HepG2 (cell line): Measurements from ENCODE around the gene TSPAN9. TPM values are rescaled to one million over a fixed set of nuclear protein-coding genes. Genes with fewer than 3 reads are reported as not detected.

Experiments used
- BCL6 ChIP-seq: IDR thresholded peaks from 2 replicates; pipeline ENCODE4 v1.6.1; 2016; ENCODE audit warnings: missing genetic modification reagents, missing compliant biosample characterization
- FOXO1 ChIP-seq: sonication (generic); formaldehyde crosslinking; IDR thresholded peaks from 2 replicates; pipeline ENCODE4 v1.4.0; 2020; ENCODE audit warnings: missing genetic modification reagents
- KDM6A ChIP-seq: IDR thresholded peaks from 2 replicates; pipeline ENCODE4 v1.6.1; 2016; ENCODE audit warnings: low read depth
- LCORL ChIP-seq, 2 experiments: fragments of 450-650 bp in 1 of 2; sonication (generic) in 1 of 2; formaldehyde crosslinking in 1 of 2; IDR thresholded peaks; 2 replicates each; pipeline versions ENCODE4 v1.5.0 to v1.6.1; 2017 to 2020; ENCODE audit warnings: antibody characterized with exemption in 1 of 2, missing genetic modification reagents in 1 of 2
- MLLT10 ChIP-seq: sonication (generic); formaldehyde crosslinking; IDR thresholded peaks from 2 replicates; pipeline ENCODE4 v1.4.0; 2020; ENCODE audit warnings: missing genetic modification reagents
- MXD4 ChIP-seq: IDR thresholded peaks from 2 replicates; pipeline ENCODE4 v1.6.1; 2016; ENCODE audit warnings: mild to moderate bottlenecking, missing biosample characterization, missing genetic modification reagents
- NFYB ChIP-seq: sonication (generic); formaldehyde crosslinking; IDR thresholded peaks from 2 replicates; pipeline ENCODE4 v1.4.0; 2020; ENCODE audit warnings: missing genetic modification reagents
- PHB2 ChIP-seq: fragments of 450-650 bp; IDR thresholded peaks from 2 replicates; pipeline ENCODE4 v1.6.1; 2018; ENCODE audit not compliant: partially characterized antibody
- SNAI1 ChIP-seq: sonication (generic); formaldehyde crosslinking; IDR thresholded peaks from 2 replicates; pipeline ENCODE4 v1.5.0; 2020; ENCODE audit warnings: mild to moderate bottlenecking, missing genetic modification reagents, borderline replicate concordance
- ZKSCAN1 ChIP-seq: fragments of 150-350 bp; IDR thresholded peaks from 2 replicates; pipeline ENCODE4 v1.6.1; 2014; ENCODE audit warnings: low read length
- ZNF24 ChIP-seq: fragments of 450-650 bp; IDR thresholded peaks from 2 replicates; pipeline ENCODE4 v1.6.1; 2017; ENCODE audit warnings: antibody characterized with exemption, mild to moderate bottlenecking
- ZNF549 ChIP-seq: sonication (generic); formaldehyde crosslinking; IDR thresholded peaks from 2 replicates; pipeline ENCODE4 v1.5.0; 2020; ENCODE audit warnings: missing genetic modification reagents
- ZNF562 ChIP-seq: sonication (generic); formaldehyde crosslinking; IDR thresholded peaks from 2 replicates; pipeline ENCODE4 v1.8.0; 2022; ENCODE audit warnings: missing genetic modification reagents, borderline replicate concordance
- ZNF850 ChIP-seq: sonication (generic); formaldehyde crosslinking; conservative IDR thresholded peaks from 2 replicates; pipeline ENCODE4 v1.9.0; 2021; ENCODE audit warnings: mild to moderate bottlenecking, missing genetic modification reagents
- polyA plus RNA-seq, 8 experiments: library from polyadenylated mRNA; depleted of rRNA in 3 of 8; stranded (reverse) in 7 of 8; unstranded in 1 of 8; fragments of >200 nt; fragmentation: Illumina TruSeq in 4 of 8; extraction: Trizol in 4 of 8; gene quantifications; 2 replicates each; pipeline versions ENCODE4 v1.2.1 to v1.2.3, GENCODE V29; 2011 to 2016; ENCODE audit warnings: low read depth in 4 of 8, missing spikeins in 1 of 8, mixed read lengths in 1 of 8; ENCODE audit not compliant: insufficient read depth in 1 of 8
- total RNA-seq, 5 experiments: library from RNA; depleted of rRNA; stranded (reverse); fragments of >200 nt; fragmentation: Illumina TruSeq; extraction: Trizol; gene quantifications; 2 replicates each; pipeline ENCODE4 v1.2.3, GENCODE V29; 2016; ENCODE audit warnings: low read depth in 1 of 5
- TF ChIP-seq, protein P1 (sequence below): sonication (generic); formaldehyde crosslinking; IDR thresholded peaks from 2 replicates; pipeline ENCODE4 v1.5.0; 2020; ENCODE audit warnings: mild to moderate bottlenecking, missing genetic modification reagents, borderline replicate concordance
- TF ChIP-seq, protein P2 (sequence below): sonication (generic); formaldehyde crosslinking; IDR thresholded peaks from 2 replicates; pipeline ENCODE4 v1.4.0; 2020; ENCODE audit warnings: missing genetic modification reagents
- TF ChIP-seq, protein P3 (sequence below): sonication (generic); formaldehyde crosslinking; IDR thresholded peaks from 2 replicates; pipeline ENCODE4 v1.5.1; 2020; ENCODE audit warnings: missing genetic modification reagents, mild to moderate bottlenecking, borderline replicate concordance
- TF ChIP-seq, protein P4 (sequence below): sonication (generic); formaldehyde crosslinking; IDR thresholded peaks from 2 replicates; pipeline ENCODE4 v1.4.0; 2020; ENCODE audit warnings: mild to moderate bottlenecking, low read depth, missing genetic modification reagents

TSPAN9 gene
- total and polyA plus RNA-seq, 2 of the 13 experiments (the other 11 are each of a cell fraction or from before 2014, with no cell fraction given) = 18.1 to 42.3 TPM

DNA sequence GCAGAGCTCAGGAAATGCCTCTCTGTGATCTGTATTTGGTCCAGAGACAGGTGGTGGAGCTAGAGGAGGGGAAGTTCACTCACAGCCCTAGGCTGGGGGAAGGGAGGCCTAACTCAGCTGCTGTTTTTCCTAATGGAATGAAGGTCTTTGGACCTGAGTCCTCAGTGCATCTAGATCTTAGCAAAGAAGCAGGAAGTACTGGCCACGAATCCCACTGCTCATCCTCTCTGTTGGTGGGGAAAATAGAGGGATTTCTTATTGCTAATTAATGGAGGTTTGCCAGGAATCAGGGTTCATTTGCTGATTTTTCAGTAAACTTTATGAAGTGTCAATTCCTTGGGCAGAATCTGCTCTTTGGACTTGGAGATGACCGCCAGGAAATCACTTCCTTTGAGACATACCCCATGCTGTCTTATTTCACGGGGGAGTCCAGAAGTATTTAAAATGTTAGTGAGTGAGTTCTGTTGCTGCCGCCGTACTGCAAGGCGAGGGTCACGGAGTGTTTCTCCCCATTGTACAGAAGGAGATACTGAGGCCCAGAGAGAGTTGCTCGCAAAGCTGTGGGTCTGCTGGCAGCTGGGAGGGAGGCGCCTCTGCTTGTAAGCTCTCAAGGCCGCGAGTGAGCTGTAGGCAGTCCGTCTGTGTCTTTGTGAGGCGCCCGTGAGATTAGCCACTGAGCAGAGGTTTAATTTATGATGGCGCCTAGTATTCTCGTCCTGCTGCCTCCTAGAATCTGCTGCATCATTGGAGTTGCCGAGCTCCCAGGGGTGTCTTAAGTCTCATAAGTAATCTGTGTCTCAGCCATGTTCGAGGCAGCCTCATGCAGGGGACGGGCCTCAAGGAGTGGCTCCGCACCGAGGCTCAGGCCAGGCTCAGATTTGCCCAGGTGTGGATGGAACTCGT, 88.2 kb downstream of the TSPAN9 start (continued):
- TF ChIP-seq, protein P1, sequence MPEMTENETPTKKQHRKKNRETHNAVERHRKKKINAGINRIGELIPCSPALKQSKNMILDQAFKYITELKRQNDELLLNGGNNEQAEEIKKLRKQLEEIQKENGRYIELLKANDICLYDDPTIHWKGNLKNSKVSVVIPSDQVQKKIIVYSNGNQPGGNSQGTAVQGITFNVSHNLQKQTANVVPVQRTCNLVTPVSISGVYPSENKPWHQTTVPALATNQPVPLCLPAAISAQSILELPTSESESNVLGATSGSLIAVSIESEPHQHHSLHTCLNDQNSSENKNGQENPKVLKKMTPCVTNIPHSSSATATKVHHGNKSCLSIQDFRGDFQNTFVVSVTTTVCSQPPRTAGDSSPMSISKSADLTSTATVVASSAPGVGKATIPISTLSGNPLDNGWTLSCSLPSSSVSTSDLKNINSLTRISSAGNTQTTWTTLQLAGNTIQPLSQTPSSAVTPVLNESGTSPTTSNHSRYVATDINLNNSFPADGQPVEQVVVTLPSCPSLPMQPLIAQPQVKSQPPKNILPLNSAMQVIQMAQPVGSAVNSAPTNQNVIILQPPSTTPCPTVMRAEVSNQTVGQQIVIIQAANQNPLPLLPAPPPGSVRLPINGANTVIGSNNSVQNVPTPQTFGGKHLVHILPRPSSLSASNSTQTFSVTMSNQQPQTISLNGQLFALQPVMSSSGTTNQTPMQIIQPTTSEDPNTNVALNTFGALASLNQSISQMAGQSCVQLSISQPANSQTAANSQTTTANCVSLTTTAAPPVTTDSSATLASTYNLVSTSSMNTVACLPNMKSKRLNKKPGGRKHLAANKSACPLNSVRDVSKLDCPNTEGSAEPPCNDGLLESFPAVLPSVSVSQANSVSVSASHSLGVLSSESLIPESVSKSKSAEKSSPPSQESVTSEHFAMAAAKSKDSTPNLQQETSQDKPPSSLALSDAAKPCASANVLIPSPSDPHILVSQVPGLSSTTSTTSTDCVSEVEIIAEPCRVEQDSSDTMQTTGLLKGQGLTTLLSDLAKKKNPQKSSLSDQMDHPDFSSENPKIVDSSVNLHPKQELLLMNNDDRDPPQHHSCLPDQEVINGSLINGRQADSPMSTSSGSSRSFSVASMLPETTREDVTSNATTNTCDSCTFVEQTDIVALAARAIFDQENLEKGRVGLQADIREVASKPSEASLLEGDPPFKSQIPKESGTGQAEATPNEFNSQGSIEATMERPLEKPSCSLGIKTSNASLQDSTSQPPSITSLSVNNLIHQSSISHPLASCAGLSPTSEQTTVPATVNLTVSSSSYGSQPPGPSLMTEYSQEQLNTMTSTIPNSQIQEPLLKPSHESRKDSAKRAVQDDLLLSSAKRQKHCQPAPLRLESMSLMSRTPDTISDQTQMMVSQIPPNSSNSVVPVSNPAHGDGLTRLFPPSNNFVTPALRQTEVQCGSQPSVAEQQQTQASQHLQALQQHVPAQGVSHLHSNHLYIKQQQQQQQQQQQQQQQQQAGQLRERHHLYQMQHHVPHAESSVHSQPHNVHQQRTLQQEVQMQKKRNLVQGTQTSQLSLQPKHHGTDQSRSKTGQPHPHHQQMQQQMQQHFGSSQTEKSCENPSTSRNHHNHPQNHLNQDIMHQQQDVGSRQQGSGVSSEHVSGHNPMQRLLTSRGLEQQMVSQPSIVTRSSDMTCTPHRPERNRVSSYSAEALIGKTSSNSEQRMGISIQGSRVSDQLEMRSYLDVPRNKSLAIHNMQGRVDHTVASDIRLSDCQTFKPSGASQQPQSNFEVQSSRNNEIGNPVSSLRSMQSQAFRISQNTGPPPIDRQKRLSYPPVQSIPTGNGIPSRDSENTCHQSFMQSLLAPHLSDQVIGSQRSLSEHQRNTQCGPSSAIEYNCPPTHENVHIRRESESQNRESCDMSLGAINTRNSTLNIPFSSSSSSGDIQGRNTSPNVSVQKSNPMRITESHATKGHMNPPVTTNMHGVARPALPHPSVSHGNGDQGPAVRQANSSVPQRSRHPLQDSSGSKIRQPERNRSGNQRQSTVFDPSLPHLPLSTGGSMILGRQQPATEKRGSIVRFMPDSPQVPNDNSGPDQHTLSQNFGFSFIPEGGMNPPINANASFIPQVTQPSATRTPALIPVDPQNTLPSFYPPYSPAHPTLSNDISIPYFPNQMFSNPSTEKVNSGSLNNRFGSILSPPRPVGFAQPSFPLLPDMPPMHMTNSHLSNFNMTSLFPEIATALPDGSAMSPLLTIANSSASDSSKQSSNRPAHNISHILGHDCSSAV (CRISPR knock-in tag) = no peak
- TF ChIP-seq, protein P2, sequence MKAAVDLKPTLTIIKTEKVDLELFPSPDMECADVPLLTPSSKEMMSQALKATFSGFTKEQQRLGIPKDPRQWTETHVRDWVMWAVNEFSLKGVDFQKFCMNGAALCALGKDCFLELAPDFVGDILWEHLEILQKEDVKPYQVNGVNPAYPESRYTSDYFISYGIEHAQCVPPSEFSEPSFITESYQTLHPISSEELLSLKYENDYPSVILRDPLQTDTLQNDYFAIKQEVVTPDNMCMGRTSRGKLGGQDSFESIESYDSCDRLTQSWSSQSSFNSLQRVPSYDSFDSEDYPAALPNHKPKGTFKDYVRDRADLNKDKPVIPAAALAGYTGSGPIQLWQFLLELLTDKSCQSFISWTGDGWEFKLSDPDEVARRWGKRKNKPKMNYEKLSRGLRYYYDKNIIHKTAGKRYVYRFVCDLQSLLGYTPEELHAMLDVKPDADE (CRISPR knock-in tag) = no peak
- no peak for TF ChIP-seq ZNF562 (CRISPR knock-in tag)
- peak; percentile 47; the same call in 1 of the 2 replicates for TF ChIP-seq KDM6A (CRISPR knock-in tag)
- no peak for TF ChIP-seq PHB2
- no peak for TF ChIP-seq ZNF850 (CRISPR knock-in tag)
- TF ChIP-seq, protein P3, sequence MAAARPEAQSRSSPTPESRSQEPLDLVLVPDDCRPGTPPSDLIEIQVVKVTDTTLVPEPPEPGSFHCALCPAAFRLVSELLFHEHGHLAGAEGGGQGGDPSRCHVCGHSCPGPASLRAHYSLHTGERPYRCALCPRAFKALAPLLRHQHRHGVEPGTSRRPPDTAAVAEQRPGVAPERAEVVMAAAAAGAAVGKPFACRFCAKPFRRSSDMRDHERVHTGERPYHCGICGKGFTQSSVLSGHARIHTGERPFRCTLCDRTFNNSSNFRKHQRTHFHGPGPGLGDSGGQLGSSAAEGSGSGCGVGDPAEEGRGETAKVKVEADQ = no peak
- no peak for TF ChIP-seq ZNF549 (CRISPR knock-in tag)
- peak; percentile 87 for TF ChIP-seq FOXO1
- no peak for TF ChIP-seq ZKSCAN1
- TF ChIP-seq, protein P4, sequence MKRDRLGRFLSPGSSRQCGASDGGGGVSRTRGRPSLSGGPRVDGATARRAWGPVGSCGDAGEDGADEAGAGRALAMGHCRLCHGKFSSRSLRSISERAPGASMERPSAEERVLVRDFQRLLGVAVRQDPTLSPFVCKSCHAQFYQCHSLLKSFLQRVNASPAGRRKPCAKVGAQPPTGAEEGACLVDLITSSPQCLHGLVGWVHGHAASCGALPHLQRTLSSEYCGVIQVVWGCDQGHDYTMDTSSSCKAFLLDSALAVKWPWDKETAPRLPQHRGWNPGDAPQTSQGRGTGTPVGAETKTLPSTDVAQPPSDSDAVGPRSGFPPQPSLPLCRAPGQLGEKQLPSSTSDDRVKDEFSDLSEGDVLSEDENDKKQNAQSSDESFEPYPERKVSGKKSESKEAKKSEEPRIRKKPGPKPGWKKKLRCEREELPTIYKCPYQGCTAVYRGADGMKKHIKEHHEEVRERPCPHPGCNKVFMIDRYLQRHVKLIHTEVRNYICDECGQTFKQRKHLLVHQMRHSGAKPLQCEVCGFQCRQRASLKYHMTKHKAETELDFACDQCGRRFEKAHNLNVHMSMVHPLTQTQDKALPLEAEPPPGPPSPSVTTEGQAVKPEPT (CRISPR knock-in tag) = no peak
- no peak for TF ChIP-seq NFYB (CRISPR knock-in tag)
- TF ChIP-seq LCORL (IDR thresholded peaks at IDR 0.05) = no peak
- TF ChIP-seq LCORL (CRISPR knock-in tag; IDR thresholded peaks at IDR 0.05) = peak; percentile 81
- no peak for TF ChIP-seq SNAI1 (CRISPR knock-in tag)
- TF ChIP-seq ZNF24 = no peak
- 0 out of 2 replicates have a peak, but pooled peaks have one; percentile 58 for TF ChIP-seq BCL6
- TF ChIP-seq MLLT10 (CRISPR knock-in tag) = no peak
- peak; percentile 30; the same call in 1 of the 2 replicates for TF ChIP-seq MXD4 (CRISPR knock-in tag)
